Fibroblast of skin of scalp (primary cell): ENCODE results near the gene PNCK. TPM values are rescaled to one million over a fixed set of nuclear protein-coding genes. Genes with fewer than 3 reads are reported as not detected.
"Not testable (repeated sequence)": the region's sequence is repeated elsewhere in the genome, so short reads cannot be mapped to it uniquely, and the experiment has no call there.

ENCODE experiments used
- DNase-seq: peaks from one replicate; pipeline ENCODE4 v3.0.0-alpha.2; 2013
- polyA plus RNA-seq, 2 experiments: library from polyadenylated mRNA; unstranded; fragments of 120-200 nt; gene quantifications; one replicate each; pipeline ENCODE4 v1.2.1, GENCODE V29; 2013; ENCODE audit not compliant: insufficient read length in 2 of 2

The PNCK gene
- polyA plus RNA-seq (2013, experiment 1 of 2; ENCODE audit: insufficient read length) = 0.36 TPM
- 0.85 TPM for polyA plus RNA-seq (2013, experiment 2 of 2; ENCODE audit: insufficient read length)

DNA sequence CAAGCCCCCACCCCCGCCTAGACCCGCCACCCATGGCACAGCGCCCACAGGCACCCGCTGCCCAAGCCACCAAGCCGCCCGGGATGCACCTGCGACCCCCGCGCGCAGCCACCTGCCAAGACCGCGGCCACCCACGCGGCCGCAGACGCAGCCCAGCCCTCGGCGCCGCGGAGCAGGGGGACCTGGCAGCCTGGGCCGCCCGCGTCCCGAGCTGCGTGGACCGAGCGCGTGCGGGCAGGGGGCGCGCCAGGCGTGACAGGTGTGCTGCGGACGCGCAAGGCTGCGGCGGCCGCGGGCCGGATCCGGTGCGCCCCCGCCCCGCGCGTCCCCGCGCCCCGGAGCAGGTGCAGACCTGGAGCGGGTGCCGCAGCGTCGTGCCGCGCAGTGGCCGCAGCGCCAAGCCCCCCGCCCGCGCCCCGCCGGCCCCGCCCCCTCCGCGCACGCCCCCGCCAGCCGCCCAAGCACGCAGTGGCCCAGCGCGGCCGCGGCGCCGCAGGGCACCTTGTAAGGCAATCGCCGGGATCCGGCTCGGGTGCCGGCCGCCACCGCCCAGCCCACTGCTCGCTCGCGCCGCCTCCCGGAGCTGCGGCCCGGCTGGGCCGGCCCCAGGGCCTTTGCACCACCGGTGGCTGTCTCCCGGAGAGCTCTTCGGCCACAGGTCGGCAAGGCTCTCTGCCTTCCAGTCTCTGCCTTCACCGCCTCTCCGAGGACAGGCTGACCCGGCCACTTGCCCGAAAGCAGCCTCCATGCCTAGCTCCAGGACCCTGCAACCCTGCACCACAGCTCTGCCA is at the start of gene PNCK:
Gene PNCK (minus strand): TSS at position 386 of the 791 bp plus-strand sequence. CDS start 737 bp downstream, outside the sequence.
- no peak for DNase-seq

DNA sequence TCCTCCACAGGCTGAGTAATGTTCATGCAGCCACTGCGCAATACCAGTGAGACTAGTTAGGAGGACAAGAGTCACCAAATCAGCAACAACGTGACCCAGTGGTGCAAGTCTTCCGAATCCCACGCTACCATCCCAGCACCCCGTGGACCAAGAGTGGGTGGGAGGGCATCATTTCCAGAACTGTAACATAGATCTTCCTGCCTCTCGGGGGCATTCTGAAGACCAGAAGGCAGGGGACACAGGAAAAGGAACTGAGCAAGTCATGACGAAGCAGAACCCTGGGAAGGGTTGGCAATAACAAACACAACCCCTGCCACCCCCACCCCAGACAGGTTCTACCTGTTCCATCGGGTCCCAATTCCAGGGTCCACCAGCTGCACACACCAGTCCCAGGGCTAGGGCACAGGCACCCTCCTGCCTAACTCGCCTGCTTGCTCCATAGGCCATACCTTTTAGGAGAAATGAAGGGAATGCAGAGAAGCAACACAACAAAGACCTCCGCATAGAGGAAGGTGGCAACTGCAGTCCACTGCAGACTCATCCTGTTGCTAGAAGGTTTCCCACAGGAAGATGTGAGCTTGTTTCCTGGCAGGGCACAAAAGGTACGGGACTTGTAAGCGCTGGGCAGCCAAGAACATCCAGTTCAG is 49.2 kb upstream of the PNCK start:
- DNase-seq = no peak

DNA sequence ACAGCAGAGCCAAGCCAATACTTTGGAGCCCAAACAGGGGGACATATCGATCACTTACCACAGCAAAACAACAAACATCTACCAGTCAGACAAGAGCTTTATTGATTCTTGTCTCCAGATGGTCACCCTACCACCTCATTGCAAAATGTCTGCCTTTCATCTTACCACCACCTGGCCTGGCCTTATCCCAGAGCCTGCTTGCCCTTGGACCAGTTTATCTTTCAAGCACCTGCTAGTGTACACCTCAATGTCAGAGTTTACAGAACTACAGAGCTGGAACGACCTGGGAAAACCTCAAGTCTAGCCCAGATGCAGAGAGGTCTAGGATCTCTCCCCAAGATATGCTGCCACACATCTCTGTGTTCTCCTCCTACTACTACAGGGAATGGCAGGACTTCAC is 46.1 kb upstream of the PNCK start:
- DNase-seq = no peak

DNA sequence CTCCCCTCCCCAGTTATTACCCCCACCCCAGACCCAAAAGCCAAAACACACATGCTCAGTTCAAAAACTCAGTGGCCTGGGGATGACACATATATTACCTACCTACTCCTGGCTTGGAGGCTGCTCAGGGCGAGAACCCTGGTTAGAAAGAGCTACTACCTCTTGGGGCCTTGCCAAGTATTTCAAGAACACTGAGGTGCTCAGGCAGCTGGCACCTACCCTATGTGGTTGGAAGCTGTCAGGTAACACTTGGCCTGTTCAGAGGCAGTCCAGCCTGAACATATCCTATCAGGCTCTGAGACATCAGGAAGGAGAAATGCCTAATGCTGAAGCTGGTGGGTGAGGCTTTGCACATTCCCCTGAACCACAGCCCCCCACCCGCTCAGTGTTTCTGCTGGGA is 45.6 kb upstream of the PNCK start:
- DNase-seq = no peak

DNA sequence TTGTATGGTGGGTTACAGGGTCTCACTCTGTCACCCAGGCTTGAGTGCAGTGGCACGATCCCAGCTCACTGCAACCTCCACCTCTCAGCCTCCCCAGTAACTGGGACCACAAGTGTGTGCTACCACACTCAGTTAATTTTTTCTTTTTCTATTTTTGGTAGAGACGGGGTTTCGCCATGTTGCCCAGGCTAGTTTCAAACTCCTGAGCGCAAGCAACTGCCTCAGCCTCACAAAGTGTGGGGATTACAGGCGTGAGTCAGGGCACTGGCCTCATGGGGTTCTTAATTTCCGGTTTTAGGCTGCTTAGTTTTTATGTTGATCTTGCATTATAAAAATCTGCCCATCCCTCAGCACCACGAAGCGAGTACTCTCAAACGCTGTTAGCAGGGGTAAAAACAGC is 43.8 kb upstream of the PNCK start:
- no peak for DNase-seq

DNA sequence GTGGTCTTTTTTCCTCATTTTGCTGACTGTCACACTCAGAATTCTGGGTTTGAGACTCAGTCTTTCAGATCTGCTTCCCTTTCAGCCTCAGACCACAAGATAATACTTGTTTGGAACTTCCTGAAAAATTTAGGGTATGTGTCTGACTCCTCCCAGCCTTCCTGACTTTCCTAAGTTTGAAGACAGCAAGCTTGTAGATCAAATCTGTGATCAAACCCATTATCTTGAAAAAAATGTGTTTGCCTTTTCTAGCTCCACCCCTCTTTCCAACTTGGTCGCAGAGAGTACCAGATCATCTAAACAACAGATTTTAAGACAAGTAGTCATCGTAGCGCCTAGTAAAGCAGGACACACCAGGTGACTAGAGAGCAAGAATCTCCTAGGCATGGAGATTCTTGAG is 40.6 kb upstream of the PNCK start:
- no peak for DNase-seq

DNA sequence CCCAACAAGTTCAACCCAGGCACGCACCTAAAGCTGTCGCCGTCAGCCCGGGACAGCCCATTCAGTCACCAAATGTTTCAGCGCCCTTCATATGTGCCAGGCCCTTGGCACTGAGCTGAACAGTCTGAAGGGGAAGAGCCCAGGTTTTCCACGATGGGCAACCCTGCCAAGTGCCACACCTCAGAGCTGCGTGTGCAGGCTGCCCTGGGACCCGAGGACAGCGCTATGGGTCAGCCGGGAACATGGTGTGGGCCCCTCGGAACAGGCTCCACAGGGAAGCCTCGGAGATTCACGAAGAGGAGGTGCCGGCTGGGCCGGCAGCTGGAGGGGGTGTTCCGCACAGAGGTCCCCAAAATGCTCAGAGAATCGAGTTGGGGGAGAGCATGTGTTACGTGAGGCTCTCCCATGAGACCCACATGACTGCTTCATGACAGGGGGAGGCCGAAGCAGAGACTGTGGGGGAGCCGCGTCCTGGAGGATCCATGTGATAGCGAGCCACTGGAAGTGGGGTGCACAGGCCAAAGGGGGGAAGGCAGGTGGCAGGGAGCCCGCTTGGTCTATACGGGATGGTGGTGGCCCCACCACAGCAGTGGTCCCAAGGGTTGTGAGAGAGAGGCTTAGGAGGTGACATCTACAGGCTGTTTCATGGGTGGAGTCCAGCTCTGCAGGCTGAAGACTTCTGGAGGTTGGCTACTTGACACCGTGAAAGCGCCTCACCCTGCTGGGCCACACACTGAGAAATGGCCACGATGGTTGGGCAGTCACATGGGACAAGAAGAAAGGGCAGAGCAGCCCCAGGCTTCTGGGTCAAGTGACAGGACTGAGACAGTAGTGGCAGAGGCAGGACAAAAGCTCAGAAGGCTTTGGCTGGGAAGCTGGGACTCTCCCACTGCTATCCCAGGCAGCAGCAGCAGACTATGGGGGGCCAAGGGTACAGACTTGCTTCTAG is 36.4 kb upstream of the PNCK start:
- no peak for DNase-seq

DNA sequence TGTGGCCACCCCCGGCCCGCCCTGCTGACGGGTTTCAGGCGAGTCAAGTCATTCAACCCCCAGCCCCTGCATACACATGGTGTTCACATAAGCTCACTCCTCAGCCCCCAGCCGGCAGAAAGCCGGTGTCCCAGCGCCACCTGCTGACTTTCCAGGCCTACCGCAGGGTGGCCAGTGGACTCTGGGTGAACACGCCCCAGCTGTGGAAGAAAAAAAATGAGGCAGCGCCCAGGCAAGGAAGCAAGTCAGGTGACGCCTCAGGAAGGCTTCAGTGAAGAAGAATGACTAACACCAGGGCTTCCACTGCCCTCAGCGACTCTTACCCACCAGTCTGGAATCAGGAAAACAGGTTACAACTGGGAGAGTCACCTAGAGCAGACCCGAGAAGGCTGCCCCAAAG is 34.8 kb upstream of the PNCK start:
- DNase-seq = peak; percentile 63

DNA sequence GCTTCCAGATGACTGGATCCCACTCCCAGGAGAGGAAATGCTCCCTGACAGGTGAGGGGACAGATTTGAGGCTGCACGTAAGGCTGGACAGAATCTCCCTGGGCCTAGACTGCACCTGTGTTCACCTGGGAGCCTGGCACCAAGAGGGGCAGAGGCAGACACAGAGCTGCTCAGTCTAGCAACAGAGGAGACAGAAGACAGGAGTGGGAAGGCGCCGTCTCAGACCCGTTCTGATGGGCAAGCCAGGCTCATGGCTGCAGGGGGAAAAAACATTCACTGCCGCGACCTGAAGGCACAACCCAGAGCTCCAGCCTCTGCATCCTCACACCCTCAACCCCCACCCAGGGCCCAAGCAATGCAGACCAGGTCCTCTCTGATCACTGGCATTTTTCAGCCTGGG is 33.8 kb upstream of the PNCK start:
- no peak for DNase-seq

DNA sequence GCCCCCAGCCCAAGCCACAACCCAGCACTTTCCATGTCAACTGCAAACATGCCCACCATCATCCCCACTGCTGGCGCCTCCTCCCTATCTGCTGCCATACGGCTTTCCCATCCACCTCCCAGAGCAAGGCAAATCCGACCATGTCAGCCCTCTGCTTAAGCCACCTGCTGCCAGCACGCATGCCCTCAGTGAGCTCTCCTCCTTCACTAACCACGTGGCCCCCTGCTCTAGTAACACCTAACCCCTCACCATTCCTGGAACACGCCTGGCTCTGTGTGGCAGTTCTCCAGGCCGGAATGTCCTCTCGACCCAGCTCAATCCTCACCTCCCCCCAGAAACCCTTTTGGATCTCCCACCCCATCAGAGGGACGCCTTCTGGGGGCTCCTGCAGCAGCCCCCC is 33.2 kb upstream of the PNCK start:
- DNase-seq = no peak

DNA sequence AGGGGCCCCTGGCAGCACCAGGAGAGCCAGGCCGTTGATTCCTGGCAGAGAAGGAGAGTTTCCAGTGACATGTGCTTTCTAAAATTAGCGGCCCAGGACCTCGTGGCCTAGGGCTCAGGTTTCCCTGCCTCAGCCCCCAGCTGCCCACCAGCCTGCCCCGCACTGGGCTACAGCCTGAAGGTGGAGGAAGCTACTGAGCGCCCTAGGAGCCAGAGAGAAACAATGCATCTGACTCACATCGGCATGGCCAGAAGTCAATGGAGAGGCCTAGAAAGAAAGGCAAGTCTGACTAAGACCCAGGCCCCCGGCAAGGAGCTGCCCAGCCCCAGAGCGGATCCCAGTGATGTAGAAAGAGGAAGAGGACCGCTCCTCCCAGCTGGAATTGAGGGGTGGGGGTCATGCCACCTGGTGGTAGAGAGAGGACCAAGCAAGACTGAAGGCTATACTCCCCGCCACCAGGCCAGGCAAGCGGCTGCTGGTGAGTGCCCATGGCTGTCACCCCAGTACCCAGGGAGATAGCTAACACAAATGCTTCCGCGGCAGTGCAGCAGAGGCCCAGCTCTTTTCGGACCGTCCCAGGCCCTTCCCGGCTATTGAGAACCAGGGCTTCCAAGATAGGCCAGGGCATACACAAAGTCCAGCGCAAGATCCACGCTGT is 31.9 kb upstream of the PNCK start:
- not testable (repeated sequence) for DNase-seq

DNA sequence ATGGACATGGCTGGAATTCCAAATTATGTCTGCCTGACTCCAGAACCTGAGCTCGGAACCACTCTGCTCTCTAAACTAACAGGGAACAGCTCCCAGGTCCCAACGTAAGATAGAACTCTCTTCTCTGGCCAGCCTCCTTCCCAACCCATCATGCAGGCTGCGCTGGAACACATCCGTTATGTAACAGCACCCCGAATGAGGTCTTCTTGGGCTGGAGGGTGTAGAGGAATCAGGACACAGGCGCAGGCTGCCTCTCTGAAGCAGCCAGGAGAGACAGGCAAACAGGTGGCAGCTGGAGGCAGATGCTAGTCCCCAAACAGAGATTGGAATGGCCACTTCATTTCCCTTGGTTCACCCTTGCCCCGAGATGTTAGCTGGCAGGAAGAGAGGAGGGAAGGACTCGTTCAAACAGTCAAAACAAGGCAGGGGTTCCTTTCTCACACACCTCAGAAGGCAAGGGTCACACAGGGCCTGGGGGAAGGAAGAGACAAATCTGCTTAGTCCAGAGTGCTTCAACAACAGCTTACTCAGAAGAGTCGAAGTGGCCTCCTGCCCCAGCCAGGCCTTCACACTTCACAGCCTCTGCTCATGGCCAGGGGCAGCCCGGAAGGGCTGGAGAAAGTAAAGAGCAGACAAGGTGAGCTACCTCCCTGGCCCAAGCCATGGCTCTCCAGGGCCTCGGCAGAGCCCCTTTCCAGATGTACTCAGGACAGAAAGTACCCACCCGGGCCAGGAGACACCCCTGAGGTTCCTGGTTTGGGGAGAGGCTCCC is 31.2 kb upstream of the PNCK start:
- DNase-seq = not testable (repeated sequence)

DNA sequence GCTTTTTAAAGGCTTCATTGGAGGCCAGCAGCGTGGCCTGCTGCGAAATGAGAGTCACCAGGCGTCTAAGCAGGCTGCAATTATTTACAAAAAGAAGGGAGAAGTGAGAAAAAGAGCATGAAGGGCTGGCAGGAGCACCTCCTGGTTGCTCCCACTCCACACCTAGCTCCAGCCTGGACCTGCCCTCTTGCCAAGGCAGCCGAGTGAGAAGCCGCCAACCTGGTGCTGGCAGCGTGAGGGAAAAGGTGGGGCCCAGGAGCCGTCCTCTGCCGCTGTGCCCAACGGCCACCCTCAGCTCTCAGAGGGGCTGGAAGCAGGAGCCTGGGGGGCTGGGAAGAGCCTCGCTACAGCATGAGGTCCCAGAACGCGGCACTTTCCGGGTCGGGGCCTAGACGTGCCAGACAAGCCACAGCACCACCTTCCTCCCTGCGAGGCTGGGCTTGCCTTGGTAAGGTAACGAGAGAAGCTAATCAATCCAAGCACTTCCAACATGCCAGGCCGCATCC is 30.5 kb upstream of the PNCK start:
- no peak for DNase-seq

DNA sequence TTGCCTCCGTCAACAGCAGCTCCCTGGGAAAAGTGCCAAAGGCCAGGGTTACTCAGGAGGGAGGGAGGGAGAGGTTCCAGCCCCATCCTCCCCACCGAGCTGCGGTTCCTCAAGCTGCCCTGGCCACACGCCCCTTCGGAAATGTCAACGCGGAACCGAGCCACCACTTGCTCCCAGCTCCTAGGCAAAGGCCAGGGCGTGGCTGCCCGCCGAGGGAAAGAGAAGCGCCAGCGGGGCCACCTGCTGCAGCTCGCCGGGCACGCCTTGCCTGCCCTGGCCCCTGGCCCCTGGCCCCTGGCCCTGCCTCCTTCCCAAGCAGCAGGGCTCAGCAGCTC is 29.4 kb upstream of the PNCK start:
- DNase-seq = no peak

DNA sequence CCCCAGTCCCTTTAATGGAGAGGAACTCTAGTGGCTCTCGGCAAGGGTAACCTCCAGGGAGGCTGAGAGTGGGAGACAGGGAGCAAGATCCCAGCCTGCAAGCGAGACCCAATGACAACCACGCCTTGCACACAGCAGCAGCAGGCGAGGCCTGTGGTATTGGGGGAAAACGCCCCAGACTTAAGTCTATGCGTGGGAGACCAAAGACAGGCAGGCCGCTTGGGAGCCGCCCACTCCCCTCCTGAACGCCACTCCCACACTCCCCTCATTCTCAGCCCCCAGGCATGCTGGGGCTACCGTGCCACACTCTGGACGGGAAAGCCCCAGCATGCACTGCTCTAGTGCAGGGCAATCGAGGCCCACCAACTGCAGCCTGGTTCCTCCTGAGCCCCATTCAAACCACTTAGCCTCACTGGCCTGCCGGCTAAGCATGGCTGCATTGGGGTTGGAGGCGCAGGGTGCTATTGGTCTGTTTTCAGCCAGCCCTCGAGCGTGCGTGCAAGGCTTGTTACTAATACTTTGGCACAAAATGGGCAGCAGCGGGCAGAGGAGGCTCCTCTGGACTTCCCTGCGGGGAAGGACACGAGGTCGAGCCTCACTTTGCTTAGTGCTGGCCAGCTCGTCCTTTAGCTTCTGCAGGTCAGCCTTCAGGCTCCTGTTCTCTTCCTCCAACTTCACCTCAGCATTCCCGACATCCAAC is 28.9 kb upstream of the PNCK start:
- DNase-seq = no peak

DNA sequence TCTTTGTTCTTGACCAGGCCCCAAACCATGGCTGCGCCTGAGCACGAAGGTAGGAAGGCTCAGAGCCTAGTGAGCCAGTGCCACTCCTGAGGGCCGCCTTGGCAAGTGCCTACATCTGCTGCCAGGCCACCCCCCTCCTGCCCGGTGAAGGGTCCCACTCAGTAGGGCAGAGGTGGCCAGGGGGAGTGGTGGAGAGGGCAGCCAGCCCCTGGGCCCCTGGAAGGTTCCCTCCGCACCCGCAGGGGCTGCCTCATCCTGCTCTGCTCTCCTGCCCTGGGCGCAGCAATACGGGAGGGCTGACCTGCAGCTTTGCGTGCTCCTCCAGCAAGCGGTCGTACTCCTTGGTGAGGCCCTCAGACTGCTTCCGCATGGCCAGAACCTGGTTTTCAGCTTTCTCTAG is 28.1 kb upstream of the PNCK start:
- DNase-seq = no peak

DNA sequence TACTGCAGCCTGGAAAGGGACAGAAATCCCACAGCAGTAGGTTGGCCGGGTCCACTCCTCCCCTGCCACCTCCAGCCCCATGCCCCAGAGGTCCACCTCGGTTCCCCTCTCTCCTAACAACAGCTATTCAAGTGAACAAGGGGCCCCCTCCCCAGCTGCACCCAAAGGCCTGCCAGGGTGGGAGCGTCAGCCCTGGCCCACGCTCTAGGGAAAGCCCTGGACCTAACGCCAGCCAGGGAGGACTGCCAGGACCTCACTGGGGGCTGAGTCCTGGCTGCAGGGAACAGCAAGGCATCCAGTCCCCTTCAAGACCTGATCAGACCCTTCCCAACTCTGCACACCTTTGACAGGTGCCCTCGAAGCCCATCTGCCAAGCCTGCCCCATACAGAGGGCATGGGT is 27.4 kb upstream of the PNCK start:
- DNase-seq = no peak

DNA sequence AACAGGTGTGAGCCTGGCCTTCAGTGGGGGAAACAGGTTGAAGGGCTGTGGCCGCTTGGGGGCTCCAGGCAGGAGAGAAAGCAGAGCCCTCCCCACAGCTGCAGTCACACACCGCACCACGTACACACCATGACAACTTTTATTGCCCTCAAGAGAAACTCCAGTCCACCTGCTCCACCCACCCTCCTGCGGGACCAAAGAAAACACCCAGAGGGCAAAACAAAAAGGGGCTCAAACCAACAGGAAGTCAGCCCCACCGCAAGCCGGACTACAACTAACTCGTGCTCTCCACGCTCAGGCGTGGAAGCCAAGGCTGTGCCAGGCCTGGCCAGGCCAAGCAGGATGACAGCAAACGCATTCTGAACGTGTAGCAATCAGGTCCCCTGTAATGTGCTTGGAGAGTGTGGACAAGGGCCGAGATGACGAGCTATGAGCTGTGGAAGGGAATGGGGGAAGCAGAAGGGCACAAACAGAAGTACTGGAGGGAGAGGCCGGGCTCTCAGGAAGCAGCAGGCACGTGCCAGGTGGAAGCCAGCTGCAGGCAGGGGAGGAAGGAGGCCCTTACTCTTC is 26.8 kb upstream of the PNCK start:
- DNase-seq = no peak

DNA sequence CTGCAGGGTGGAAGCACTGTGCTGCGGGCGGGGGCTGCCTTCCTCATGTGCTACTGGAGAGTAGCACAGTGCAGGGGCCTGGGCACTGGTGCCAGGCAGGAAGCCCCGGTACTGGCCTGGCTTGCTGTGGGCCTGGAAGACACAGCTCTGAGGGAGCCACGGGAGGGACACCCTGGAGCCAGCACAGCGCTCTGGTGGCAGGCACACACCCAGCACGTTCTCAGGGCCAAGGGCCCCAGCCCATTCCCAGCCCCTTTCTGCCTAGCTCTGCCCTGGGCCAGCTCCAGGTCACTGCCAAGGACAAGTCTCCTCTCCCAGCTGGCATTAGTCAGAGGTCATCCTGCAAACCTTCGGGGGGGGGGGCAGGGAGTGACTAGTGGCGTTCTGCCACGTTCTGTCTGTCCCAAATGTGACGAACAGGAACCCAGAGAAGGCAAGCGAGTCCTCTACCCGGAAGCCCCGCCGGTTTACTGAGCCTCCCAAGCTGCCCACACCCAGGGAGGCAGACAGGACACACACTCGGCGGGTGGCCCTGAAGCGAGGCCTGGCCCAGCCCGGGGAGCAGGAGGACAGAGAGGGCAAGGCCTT is 26.3 kb upstream of the PNCK start:
- not testable (repeated sequence) for DNase-seq

DNA sequence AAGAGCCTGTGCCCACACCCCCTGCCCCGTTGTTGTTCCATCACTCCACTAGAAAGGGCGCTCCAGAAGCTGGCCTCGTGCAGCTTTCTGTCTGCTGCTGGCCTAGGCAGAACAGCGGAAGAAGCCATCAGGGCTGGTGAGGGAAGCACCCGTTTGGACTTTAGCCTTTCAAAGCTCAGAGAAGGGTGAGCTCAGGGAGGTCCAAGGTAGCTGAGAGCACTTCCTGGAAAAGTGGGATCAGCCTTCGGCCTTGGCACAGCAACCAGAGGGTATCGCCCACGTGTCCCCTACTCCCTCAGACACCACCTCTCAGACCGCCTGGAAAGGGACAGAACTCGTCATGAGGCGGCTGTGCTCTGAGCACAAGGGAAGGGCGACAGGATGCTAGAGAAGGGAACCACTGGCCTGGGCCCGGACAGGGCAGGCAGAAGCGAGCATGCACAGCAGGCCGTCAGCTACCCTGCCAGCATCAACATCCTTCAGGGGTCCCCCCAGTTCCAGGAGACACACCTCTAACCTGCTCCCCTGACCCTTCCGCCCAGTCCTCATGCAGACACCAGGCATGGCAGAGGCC is 25.7 kb upstream of the PNCK start:
- DNase-seq = not testable (repeated sequence)
